HG03108 (cell line): ENCODE measurements around the gene PCNX4.
A peak's percentile ranks its signal among the peaks of the same experiment; 100 is the strongest.

Source experiments
- ATAC-seq: cut with Tn5 transposase; IDR thresholded peaks from one replicate; pipeline ENCODE4 v1.9.1; 2021; ENCODE audit warnings: moderate library complexity; ENCODE audit not compliant: unreplicated experiment

PCNX4 gene

DNA sequence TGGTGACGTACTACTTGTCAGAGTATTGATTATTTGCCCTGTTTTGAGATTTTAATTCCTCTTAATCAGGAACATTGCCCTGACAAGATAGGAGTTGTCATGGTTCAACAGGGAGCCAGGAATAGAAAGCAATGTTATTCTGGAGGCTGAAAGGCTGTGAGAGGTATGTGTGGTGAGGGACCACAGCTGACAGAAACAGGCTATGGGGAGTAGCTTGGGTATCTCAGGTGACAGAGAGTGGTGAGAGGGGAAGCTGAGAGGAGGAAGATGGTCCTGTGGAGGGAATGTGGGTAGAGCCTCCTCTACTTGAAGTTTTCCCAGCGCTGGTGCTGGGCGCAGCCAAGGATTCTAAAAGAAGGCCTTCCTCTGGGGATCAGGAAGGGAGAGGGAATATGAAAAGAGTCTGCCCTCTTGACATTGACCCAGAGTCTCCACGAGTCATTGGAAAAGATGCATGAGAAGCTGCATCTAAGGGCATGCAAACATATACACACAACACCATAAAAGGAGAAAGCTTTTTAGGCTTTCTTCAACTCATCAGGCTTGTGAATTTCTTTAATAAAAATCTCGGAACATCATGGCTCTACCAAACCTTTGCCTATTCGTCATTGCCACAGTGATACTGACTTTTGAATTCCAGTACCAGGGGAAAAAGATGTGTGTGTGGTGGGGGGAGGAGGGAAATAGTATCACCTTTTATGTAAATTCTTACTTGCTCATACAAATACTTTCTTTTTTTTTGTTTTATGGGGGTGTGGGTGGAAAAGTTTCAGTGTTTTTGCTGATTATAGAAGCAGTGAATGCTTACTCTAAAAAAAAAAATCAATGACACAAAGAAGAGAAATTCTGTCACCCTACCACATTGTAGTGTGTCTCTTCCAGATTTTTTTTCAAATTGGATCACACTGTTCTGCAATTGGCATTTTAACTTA is 113.4 kb downstream of the PCNX4 start:
- peak; percentile 47 for ATAC-seq

DNA sequence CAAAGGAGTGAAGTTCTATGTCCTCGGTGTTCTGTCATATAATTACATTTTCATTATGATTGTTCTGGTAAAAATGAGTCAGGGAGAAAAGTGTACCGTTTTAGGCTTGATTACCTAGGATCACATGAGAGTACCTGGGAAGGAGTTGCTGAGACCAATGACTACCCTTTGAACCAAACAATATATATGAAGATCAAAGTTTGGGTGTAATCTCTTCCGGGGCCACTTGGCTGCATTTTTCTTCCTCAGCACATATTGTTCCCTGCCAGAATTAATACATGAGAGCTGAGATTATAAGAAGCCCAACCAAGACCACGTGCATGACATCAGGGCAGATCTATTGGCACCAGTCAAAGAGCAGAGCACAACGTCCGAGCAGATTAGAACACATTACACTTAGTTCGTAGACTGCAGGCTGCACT is 114.5 kb downstream of the PCNX4 start:
- ATAC-seq: no peak

DNA sequence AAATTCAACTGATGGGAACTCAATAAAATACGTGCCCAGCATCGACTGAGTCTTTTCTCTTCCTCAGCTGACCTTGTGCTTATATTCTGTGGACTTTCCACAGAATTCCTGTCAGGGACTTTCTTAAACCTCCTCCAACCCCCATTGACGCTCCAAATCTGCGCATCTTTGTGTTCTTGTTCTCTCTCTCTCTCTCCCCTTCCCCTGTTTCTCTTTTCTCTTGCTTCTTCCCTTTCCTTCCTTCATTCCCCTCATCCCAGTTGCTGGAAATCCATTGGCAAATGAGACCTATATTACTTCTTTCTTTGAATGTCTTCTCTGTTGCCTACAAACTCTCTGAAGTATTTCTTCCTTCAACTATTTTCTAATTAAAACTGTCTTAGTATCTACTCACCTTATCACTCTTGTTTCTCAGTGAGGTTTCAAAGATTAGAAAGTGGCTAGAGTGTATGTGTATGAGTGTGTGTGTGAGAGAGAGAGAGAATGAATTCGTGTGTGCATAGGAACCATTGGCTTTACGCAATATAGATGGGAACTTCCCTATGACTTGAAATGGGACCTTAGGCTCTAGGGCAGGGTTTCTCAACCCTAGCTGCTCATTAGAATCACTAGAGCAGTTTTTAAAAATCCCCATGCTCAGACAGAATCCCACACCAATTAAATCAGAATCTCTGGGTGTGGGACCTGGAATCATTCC is 115.3 kb downstream of the PCNX4 start:
- peak; percentile 32 for ATAC-seq

DNA sequence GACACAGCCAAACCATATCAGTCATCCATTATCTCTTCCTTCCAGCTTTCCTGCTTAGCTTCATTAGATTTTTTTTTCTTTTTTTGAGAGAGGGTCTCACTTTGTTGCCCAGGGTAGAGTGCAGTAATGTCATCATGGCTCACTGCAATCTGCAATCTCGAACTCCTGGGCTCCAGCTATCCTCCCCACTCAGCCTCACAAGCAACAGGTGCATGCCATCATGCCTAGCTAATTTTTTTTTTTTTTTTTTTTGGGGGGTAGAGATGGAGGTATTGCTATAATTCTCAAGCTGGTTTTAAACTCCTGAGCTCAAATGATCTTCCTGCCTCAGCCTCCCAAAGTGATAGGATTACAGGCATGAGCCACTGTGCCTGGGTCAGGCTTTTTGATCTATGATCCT is 119.0 kb downstream of the PCNX4 start:
- ATAC-seq: no peak

DNA sequence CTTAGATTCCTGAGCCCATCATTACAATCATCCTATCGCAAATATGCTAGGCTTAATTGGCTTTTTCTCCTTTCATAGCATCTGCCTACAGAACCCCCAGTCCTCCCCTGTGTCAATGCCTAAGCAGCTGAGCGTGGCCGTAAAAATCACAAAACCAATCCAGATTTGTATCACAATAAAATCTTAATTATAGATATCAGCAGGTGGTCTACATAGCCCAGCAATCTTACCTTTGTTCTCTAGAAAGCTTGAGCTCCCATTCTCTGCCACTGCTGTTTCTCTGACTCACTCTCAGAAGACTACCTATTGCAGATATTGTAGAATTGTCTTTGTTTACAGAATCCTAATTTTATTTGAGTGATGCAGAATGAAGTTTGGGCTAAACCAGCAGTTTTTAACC is 119.4 kb downstream of the PCNX4 start:
- ATAC-seq: no peak

DNA sequence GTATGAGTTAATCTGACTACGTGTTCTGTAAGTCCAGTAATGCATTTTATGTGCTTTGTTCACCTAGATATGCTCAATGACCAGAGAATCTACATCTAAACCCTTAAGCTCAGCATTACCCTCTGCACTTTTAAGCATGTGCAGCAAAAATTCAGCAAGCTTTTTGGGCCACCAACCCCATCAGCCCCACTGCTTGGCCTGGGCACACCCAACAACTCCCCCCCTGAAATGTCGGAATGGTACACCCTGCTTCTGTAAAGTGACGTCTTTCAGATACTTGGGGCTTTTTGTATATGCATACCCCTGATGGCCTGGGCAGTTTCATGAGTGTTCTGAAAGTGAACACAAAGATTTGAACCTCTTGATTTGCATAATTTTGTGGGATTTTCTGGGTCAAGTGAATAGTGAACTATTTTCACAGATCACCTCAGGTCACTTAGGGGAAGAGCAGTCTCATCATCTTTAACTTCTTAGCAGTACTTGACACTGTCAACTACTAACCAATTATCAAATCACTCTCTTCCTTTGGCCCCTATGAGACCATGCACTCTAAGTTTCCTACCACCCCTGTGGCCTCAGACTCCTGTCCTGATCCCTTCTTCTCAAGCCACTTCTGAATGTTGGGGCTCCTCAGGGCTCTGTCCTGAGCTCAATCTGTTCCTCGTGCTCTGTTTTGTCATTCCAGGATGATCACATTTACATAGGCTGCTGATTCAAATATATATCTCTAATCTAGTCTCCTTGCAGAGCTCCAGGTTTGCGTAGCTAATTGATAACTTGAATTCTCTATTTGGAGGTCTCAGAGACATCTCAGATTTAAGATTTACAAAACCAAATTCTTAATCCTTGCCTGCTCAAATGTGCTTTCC is 121.0 kb downstream of the PCNX4 start:
- ATAC-seq: peak; percentile 83

DNA sequence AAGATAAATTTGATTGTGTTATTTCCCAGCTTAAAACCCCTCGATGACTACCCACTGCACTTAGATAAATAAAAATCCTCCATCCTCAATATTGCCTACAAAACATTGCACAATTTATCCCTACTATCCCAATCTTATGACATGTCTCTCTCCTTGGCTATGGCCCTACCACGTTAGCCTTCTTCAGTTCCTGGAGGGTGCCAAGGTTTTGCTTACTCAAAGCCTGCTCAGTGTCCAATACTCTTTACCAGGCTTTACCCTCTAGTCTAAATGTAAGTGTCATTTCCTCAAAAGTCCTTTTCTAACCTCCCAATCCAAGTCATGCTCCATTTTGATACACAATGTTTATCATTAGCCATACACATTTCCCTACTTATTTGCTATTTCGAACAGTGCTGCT is 122.3 kb downstream of the PCNX4 start:
- no peak for ATAC-seq

DNA sequence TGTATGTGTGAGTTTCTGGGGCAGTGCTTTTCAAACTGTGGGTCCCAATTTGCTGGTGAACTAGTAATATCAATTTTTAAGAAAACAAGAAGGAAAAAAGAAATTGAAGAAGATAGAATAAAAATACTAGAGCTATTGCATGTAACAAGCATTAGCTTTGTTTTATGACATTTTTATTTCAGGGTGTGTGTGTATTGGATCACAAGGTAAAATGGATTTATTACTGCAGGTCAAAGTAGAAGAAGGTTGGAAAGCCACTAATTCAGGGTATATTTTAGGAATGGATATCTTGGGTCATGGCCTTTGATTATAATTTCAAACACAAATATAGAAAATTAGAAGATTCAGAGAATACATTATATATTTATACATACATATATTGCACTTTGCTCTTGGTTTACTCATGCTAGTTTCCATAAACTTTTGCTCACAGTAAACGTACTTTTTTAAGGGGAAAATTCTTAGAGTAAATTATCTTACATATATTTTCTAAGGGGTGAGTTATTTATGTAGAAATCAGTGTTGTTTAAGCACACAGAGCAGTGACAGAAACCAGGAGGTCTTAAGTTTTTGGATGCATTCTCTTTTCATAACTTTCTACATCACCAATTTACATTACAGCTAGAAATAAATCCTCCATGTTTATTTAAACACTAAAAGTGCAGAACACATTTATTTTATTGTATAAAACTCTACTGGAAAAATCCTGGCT is 122.8 kb downstream of the PCNX4 start:
- no peak for ATAC-seq

DNA sequence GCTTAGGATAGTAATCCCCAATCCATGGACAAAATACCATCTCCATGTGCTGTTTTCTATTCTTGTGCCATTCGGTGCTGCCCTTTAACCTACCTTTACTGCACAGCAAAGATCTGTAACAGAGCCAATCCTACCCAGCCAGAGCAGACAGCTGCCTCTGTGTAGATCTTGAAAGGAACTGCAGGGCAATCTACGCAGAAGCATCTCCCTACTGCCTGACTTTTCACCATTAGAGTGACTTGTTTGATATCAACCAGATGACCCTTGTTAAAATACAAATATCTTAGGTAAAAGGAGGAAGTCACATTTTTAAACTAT is 123.4 kb downstream of the PCNX4 start:
- no peak for ATAC-seq

DNA sequence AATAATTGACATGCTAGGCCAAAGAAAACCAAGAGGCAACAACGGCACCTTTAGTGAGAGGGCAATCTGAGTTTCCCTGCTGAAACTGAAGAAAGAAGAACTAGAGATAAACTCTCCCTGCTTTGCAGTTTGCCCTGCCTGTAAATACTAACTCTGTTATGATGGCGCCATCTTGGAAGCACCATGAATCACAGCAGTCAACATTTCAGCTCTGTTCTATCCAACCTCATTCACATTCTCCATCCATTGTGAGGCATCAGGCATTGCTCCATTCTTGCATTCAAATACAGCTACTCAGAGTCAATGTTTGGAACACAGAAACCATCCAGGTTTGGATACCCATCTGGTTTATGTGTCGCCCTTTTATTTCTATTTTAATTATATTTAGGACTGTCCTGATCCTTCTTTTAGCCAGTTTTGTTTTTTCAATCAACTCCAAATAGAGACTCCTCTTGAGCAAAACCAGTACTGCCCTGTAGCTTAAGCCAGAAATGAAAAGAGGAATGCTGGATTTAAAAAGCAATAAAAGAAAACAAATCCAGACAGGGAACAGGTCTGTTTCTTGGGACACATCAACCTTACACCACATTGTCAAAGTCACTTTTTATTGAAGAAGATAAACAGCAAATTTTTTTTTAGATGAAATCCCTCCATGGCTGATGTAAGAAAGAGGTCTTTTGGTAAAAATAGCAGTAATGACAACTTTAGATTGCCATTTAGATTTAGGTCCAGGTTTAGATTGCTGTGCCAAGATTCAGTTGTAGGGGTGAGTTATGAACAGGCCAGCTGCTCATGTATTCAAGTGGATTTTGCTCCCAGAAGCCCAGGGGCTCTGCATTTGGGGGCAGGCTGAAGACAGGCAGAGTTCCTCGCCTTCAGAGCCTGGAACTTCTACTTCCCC is 124.0 kb downstream of the PCNX4 start:
- no peak for ATAC-seq

DNA sequence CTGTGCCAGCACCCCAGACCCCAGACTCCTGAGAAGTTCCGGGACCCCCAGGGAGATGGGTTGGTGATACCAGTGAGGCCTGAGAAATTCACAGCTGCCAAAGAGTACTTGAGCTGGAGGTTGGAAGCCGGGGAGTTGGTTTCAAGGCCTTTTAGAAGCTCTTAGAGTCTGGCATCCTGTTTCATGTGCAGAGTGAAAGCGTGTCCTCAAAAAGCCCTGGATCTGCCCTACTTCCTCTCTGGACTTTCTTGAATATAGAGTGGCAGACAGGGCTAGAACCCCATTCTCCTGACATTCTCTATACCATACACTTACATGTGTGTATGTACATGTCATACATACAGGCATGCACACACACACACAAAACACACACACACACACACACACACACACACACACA is 126.0 kb downstream of the PCNX4 start:
- ATAC-seq: no peak
